Hepatocyte (in vitro differentiated cells): ENCODE results near the gene GUCY2C. TPM values are rescaled to one million over a fixed set of nuclear protein-coding genes. Genes with fewer than 3 reads are reported as not detected.
"Not testable (repeated sequence)": the region's sequence is repeated elsewhere in the genome, so short reads cannot be mapped to it uniquely, and the experiment has no call there.

Experiments
- DNase-seq: peaks from one replicate; pipeline ENCODE4 v3.0.0-alpha.2; 2016; ENCODE audit warnings: low spot score
- H2AFZ ChIP-seq: fragments of 200-600 bp; sonication (generic); 2 replicates; pipeline ENCODE4 v1.6.0; 2016; ENCODE audit warnings: antibody characterized with exemption, mild to moderate bottlenecking
- H3K27ac ChIP-seq: fragments of 200-600 bp; sonication (generic); 2 replicates; pipeline ENCODE4 v1.5.1; 2016; ENCODE audit warnings: mild to moderate bottlenecking
- H3K27me3 ChIP-seq: fragments of 200-600 bp; sonication (generic); 2 replicates; pipeline ENCODE4 v1.6.1; 2016
- H3K36me3 ChIP-seq: fragments of 200-600 bp; sonication (generic); replicated peaks from 2 replicates; pipeline ENCODE4 v1.5.1; 2016; ENCODE audit warnings: low read depth; ENCODE audit not compliant: insufficient read depth
- H3K4me1 ChIP-seq: fragments of 200-600 bp; sonication (generic); 2 replicates; pipeline ENCODE4 v1.5.1; 2016; ENCODE audit warnings: mild to moderate bottlenecking, moderate library complexity; ENCODE audit not compliant: insufficient read depth
- H3K4me2 ChIP-seq: fragments of 200-600 bp; sonication (generic); 2 replicates; pipeline ENCODE4 v1.6.0; 2016
- H3K4me3 ChIP-seq: fragments of 200-600 bp; sonication (generic); 2 replicates; pipeline ENCODE4 v1.5.1; 2016; ENCODE audit warnings: mild to moderate bottlenecking
- H3K79me2 ChIP-seq: fragments of 200-600 bp; sonication (generic); 2 replicates; pipeline ENCODE4 v1.6.0; 2017; ENCODE audit warnings: mild to moderate bottlenecking
- H3K9me2 ChIP-seq: fragments of 200-600 bp; sonication (generic); replicated peaks from 2 replicates; pipeline ENCODE4 v1.6.0; 2017; ENCODE audit warnings: mild to moderate bottlenecking; ENCODE audit not compliant: insufficient read depth
- H3K9me3 ChIP-seq: fragments of 200-600 bp; sonication (generic); 2 replicates; pipeline ENCODE4 v1.5.1; 2016; ENCODE audit warnings: low read depth, mild to moderate bottlenecking
- H4K20me1 ChIP-seq: fragments of 200-600 bp; sonication (generic); 2 replicates; pipeline ENCODE4 v1.6.0; 2016; ENCODE audit warnings: mild to moderate bottlenecking; ENCODE audit not compliant: insufficient read depth, poor library complexity, severe bottlenecking
- CTCF ChIP-seq: fragments of 200-600 bp; sonication (generic); IDR thresholded peaks from 2 replicates; pipeline ENCODE4 v1.5.1; 2016; ENCODE audit warnings: antibody characterized with exemption, mild to moderate bottlenecking; ENCODE audit not compliant: poor library complexity
- EZH2 ChIP-seq: fragments of 200-600 bp; sonication (generic); IDR thresholded peaks from 2 replicates; pipeline ENCODE4 v1.6.1; 2016; ENCODE audit warnings: antibody characterized with exemption, mild to moderate bottlenecking, borderline replicate concordance
- EZH2phosphoT487 ChIP-seq: fragments of 200-600 bp; sonication (generic); IDR thresholded peaks from one replicate; pipeline ENCODE4 v1.6.1; 2018; ENCODE audit warnings: antibody characterized with exemption, mild to moderate bottlenecking, low read depth, moderate library complexity; ENCODE audit not compliant: unreplicated experiment, severe bottlenecking
- WGBS: methylation state at CpG from one replicate; pipeline ENCODE4 v1.1.6; 2016; ENCODE audit warnings: low lambda C conversion rate; ENCODE audit errors: missing lambda C conversion rate; 5-methylcytosine and 5-hydroxymethylcytosine counted together
- polyA plus RNA-seq: library from polyadenylated mRNA; unstranded; fragments of >200 nt; fragmentation: Nextera tagmentation; extraction: Ambion mirVana; gene quantifications from 2 replicates; pipeline ENCODE4 v1.2.1, GENCODE V29; 2016
- total RNA-seq: library from RNA; depleted of rRNA; stranded (reverse); fragments of >200 nt; gene quantifications from 2 replicates; pipeline ENCODE4 v1.2.3, GENCODE V29; 2014

Gene GUCY2C
- total and polyA plus RNA-seq, 2 experiments from 2014 or later = 26.5 to 47.6 TPM

GRCh38 chr12:14693116-14693515, 3.3 kb downstream of the GUCY2C start:
- H3K4me1 ChIP-seq = no peaks in the 10 kb centered on the region
- H3K27ac ChIP-seq = no peak overlapping the region
- H3K79me2 ChIP-seq = peaks cover 39% of the 10 kb centered on the region
- peak overlapping the region; percentile 62 for H3K4me2 ChIP-seq
- no peak for TF ChIP-seq EZH2
- TF ChIP-seq EZH2phosphoT487 = no peak
- no peak for TF ChIP-seq CTCF
- H3K9me2 ChIP-seq = no peaks in the 10 kb centered on the region
- no peak overlapping the region for H3K4me3 ChIP-seq
- WGBS = 78% methylated on average over 5 of the region's 5 CpGs
- no peaks in the 10 kb centered on the region for H3K36me3 ChIP-seq
- no peak overlapping the region for H2AFZ ChIP-seq
- no peaks in the 10 kb centered on the region for H3K27me3 ChIP-seq
- H3K9me3 ChIP-seq = no peaks in the 10 kb centered on the region
- DNase-seq = no peak
- no peaks in the 10 kb centered on the region for H4K20me1 ChIP-seq

GRCh38 chr12:14691560-14691959, 4.8 kb downstream of the GUCY2C start:
- no peaks in the 10 kb centered on the region for H3K4me1 ChIP-seq
- no peaks in the 10 kb centered on the region for H3K27me3 ChIP-seq
- DNase-seq = no peak
- no peaks in the 10 kb centered on the region for H3K9me2 ChIP-seq
- peaks cover 39% of the 10 kb centered on the region for H3K79me2 ChIP-seq
- no peaks in the 10 kb centered on the region for H4K20me1 ChIP-seq
- H3K27ac ChIP-seq = no peak overlapping the region
- no peak overlapping the region for H3K4me3 ChIP-seq
- no peaks in the 10 kb centered on the region for H3K9me3 ChIP-seq
- H3K36me3 ChIP-seq = no peaks in the 10 kb centered on the region
- no peak for TF ChIP-seq CTCF
- TF ChIP-seq EZH2phosphoT487 = no peak
- TF ChIP-seq EZH2 = no peak
- H2AFZ ChIP-seq = no peak overlapping the region
- H3K4me2 ChIP-seq = no peak overlapping the region

- no peak overlapping the region for H3K27ac ChIP-seq
- peaks cover 37% of the 10 kb centered on the region for H3K79me2 ChIP-seq
- no peaks in the 10 kb centered on the region for H3K4me1 ChIP-seq
- no peaks in the 10 kb centered on the region for H3K36me3 ChIP-seq
- H3K27me3 ChIP-seq = no peaks in the 10 kb centered on the region
- H3K4me2 ChIP-seq = no peak overlapping the region
- H2AFZ ChIP-seq = no peak overlapping the region
- TF ChIP-seq EZH2 (no peak), CTCF (no peak), EZH2phosphoT487 (no peak)
- no peaks in the 10 kb centered on the region for H3K9me2 ChIP-seq
- no peaks in the 10 kb centered on the region for H4K20me1 ChIP-seq
- H3K4me3 ChIP-seq = no peak overlapping the region
- no peak for DNase-seq
- no peaks in the 10 kb centered on the region for H3K9me3 ChIP-seq
Measured at GRCh38 chr12:14689996-14690395, 6.4 kb downstream of the GUCY2C start.

GRCh38 chr12:14689144-14689543, 7.3 kb downstream of the GUCY2C start:
- no peaks in the 10 kb centered on the region for H3K36me3 ChIP-seq
- no peaks in the 10 kb centered on the region for H3K9me2 ChIP-seq
- no peak overlapping the region for H3K4me3 ChIP-seq
- DNase-seq = no peak
- no peaks in the 10 kb centered on the region for H4K20me1 ChIP-seq
- 88% methylated on average over 1 of the region's 1 CpG for WGBS
- no peaks in the 10 kb centered on the region for H3K4me1 ChIP-seq
- no peak overlapping the region for H2AFZ ChIP-seq
- no peaks in the 10 kb centered on the region for H3K27me3 ChIP-seq
- no peaks in the 10 kb centered on the region for H3K9me3 ChIP-seq
- no peak overlapping the region for H3K4me2 ChIP-seq
- no peak for TF ChIP-seq EZH2phosphoT487
- no peak for TF ChIP-seq CTCF
- no peak for TF ChIP-seq EZH2
- no peak overlapping the region for H3K27ac ChIP-seq
- H3K79me2 ChIP-seq = peaks cover 29% of the 10 kb centered on the region

- H3K36me3 ChIP-seq, H2AFZ ChIP-seq, H3K4me3 ChIP-seq, DNase-seq, H3K9me2 ChIP-seq, H3K27ac ChIP-seq, H4K20me1 ChIP-seq, H3K9me3 ChIP-seq, H3K4me2 ChIP-seq, H3K27me3 ChIP-seq, H3K79me2 ChIP-seq, H3K4me1 ChIP-seq: not testable (repeated sequence)
- 84% methylated on average over 4 of the region's 4 CpGs for WGBS
Measured at GRCh38 chr12:14682231-14682630, 14.2 kb downstream of the GUCY2C start.
